CD4-positive, alpha-beta T cell treated with Interferon alpha-2 for 1 hour (primary cell): ENCODE results near the gene PADI4.

Source experiments
- DNase-seq, 2 donors: peaks; one replicate each; pipeline ENCODE4 v3.0.0-alpha.2; 2020 to 2022

Gene PADI4

GRCh38 chr1:17307946-17308345, at the start of gene PADI4:
Gene PADI4 (plus strand): TSS chr1:17308197. CDS start chr1:17308223, 26 bp downstream.
- peak in 1 of 2 donors; percentile 25 for DNase-seq

GRCh38 chr1:17258758-17259130, 49.3 kb upstream of the PADI4 start:
- DNase-seq: no peak

GRCh38 chr1:17259233-17259873, 48.6 kb upstream of the PADI4 start:
- DNase-seq: no peak

- no peak for DNase-seq
Observed at GRCh38 chr1:17260264-17260663, 47.7 kb upstream of the PADI4 start.

- DNase-seq: no peak
Observed at GRCh38 chr1:17260738-17261137, 47.3 kb upstream of the PADI4 start.

- no peak for DNase-seq
Observed at GRCh38 chr1:17263936-17264335, 44.1 kb upstream of the PADI4 start.

GRCh38 chr1:17264470-17264869, 43.5 kb upstream of the PADI4 start:
- DNase-seq: no peak

GRCh38 chr1:17265162-17265561, 42.8 kb upstream of the PADI4 start:
- no peak for DNase-seq

GRCh38 chr1:17265950-17266349, 42.0 kb upstream of the PADI4 start:
- no peak for DNase-seq

- DNase-seq: no peak
Observed at GRCh38 chr1:17270891-17271765, 36.9 kb upstream of the PADI4 start.

GRCh38 chr1:17272066-17272465, 35.9 kb upstream of the PADI4 start:
- DNase-seq: no peak

- no peak for DNase-seq
Observed at GRCh38 chr1:17272646-17273045, 35.4 kb upstream of the PADI4 start.

- no peak for DNase-seq
Observed at GRCh38 chr1:17273096-17273495, 34.9 kb upstream of the PADI4 start.

- peak; percentile 15 to 29 for DNase-seq
Observed at GRCh38 chr1:17274186-17275170, 33.5 kb upstream of the PADI4 start.

GRCh38 chr1:17276568-17276967, 31.4 kb upstream of the PADI4 start:
- peak in 1 of 2 donors; percentile 24 for DNase-seq

GRCh38 chr1:17277511-17278159, 30.4 kb upstream of the PADI4 start:
- DNase-seq: no peak

GRCh38 chr1:17278996-17279830, 28.8 kb upstream of the PADI4 start:
- DNase-seq: no peak

GRCh38 chr1:17280436-17280835, 27.6 kb upstream of the PADI4 start:
- DNase-seq: no peak

- no peak for DNase-seq
Observed at GRCh38 chr1:17280894-17281293, 27.1 kb upstream of the PADI4 start.

- DNase-seq: peak; percentile 7 to 27
Observed at GRCh38 chr1:17281775-17282181, 26.2 kb upstream of the PADI4 start.

- no peak for DNase-seq
Observed at GRCh38 chr1:17282836-17283235, 25.2 kb upstream of the PADI4 start.

- DNase-seq: no peak
Observed at GRCh38 chr1:17286646-17287045, 21.4 kb upstream of the PADI4 start.
